HG02759 (cell line): Measurements from ENCODE around the gene ICA1L.

ENCODE experiments used
- ATAC-seq: cut with Tn5 transposase; IDR thresholded peaks from one replicate; pipeline ENCODE4 v1.9.1; 2021; ENCODE audit warnings: mild to moderate bottlenecking, moderate library complexity; ENCODE audit not compliant: unreplicated experiment

ICA1L gene

DNA sequence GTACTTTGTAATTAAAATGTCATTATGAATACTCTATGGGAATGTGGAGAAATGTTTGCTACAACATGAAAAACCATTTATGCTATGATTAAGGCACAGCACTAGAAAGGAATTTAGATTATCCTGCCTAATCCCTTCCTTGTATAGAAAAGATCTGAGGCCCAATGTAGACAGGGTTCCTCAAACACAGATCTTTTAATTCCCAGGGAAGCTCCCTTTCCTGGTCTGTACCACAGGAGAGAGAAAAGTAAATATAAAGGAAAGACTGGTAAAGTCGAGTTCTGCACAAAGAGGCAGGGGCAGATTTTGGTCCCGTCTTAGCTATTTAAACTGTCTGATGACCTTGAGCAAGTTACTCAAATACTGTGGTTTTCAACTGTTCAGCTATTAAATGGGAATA is 84.7 kb downstream of the ICA1L start:
- ATAC-seq, result no peak

DNA sequence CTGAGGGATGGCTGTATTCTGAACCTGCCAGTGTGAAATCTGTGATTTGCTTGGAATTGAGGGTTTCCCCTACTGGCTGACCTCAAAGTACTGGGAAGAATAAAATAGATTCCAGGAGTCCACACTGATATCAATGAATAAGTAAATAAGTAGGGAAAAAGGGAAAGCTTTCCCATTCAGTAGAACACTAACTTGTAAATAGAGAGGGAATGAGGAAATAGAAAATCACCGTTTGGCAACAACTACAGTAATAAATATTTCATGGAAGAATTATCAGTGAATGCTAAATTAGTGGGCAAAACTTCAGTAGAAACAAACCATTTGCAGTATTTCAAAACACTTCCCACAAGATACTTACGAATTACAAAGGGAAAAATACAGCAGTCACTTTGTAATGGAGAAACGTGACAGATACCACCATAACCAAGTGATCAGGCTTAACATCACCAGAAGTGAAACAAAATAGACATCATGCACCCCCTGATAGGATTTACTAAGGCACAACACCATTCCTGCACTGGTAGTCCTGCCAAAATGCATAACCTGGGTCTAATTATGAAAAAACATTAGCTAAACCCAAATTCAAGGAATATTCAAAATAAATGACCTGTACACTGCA is 88.5 kb downstream of the ICA1L start:
- ATAC-seq, result no peak

DNA sequence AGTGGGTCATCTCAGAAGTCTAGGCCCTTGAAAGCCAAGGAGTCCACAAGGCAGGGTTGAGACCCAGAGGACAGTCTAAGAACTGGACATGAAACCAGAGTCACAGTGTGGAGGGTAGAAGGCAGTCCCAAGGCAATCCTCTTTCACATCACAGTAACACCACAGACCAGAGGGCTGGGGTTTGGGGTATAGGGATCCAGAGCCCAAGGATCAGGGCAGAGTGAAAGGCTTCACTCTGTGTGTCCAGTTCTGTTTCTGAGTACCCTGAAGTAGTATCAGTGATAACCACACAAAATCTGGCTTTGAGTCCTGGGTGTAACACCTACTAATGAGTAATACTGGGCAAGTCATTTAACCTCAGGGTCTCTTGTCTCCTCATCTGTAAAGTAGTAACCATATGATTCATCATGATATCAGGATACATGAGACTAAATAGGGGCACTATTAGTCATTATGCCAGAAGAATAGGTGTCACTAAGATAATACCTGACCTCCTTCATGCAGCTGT is 91.0 kb downstream of the ICA1L start:
- peak; percentile 95 for ATAC-seq

DNA sequence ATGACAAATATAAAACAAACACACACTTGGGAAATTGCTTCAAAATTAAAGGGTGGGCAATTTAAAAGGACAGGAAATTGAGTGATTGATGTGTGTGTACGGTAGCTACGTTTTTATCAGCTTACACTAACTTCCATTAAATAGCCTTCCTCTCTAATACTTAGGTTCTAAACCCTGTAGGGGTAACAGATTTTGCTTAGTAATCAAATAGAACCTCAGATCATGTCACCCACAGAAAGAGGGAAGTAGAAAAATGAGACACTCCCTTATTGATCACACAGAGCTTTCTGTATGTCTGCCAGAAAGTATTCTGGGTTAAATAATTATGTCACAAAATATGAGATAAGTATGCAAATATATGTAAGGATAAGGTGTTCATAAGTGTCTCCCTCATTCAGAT is 93.3 kb downstream of the ICA1L start:
- ATAC-seq, result no peak

DNA sequence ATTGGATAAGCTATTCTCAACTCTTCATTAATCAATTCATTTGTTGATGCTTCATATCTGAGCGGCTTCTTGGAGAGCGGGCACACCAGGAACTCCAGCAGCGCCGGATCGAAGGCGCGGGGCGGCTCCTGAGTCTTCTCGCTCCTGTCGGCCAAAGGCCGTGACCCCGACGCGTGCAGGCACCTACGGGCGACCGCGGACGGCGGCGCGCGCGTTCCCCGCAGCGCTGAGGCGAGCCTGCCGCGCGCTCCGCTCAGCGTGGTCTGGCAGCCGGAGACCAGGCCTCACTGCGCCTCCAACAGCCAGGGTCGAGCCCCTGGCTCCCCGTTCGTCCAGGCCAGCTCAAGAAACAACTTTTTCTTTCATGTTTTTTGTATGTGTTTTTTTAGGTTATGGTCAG is 97.5 kb downstream of the ICA1L start:
- no peak for ATAC-seq

DNA sequence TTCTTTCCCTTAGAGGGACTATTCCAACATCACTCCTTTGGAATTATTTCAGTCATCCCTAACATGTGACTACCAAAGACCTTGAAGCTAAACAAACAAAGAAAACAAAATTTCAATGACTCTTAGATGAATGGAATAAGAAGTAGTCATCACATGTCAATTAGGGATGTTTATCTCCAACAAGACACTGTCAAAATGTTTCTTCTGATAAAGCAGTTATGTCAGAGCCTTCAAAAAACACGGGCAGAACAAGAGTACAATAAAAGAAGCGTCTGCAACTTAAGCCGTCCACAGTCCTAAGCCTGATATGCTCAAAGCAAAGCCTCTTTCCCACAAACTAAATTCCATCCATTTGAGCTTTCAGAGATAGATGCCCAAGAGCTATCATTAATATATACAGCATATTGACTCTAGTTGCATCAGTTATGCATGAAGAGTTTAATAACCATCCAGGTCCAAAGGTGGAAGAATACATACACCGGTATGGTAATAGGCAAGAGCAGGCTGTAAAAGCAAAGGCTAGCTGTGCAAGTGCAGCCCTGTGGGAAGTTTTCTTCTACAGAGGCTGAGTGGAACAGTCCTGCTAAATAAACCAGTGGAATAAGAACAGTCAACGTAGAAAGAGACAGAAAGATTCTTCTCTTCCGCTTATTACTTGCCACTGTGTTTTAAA is 98.1 kb downstream of the ICA1L start:
- no peak for ATAC-seq

DNA sequence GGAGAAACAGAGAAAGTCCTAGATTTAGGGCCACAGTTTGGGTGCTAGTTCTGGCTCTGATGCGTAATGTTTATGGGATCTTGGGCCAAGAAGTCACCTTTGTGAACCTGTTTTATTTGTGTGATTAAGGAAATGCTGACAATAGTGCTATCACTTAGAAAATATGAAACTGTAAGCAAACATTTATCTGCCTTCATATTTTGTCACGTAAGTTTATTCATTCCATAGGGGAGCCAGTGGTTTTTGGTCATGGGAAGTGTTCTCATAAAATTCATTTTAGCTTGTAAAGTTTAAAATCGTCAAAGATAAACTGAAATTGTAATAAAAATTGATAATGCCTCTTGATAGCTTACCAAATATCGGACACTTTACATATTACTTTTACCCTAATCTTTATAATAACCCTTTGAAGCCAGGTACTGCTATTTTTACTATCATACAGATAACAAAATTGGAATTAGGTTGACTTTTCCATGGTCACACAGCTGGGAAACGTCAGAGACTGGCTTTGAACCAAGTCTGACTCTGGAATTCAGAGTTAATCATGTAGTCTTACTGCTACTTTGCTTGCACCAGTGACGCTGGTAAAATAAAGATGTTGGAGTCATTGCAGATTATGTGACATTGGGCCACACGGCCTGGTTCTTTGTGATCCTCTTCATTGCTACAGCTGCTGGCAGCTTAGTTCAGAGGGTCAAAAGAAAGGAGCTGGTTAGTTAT is 99.7 kb downstream of the ICA1L start:
- ATAC-seq, result no peak

DNA sequence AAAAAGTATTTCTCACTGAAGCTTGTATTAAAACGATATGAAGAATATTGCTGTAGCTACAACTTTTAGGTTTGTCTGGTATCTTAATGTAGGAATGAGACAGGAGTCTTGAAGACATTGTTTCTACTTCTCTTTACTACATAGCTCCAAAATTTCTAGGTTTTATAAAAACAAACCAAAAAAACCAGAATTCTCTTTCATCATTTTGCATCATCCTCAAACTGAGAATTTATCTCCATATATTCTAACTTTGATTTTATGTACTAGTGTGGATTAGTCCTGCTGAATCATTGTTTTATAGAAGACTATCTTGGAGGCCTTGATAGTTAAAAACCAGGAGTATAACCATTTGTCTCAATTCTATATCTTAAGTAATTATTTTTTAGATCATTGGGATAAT is 100.2 kb downstream of the ICA1L start:
- ATAC-seq, result no peak

DNA sequence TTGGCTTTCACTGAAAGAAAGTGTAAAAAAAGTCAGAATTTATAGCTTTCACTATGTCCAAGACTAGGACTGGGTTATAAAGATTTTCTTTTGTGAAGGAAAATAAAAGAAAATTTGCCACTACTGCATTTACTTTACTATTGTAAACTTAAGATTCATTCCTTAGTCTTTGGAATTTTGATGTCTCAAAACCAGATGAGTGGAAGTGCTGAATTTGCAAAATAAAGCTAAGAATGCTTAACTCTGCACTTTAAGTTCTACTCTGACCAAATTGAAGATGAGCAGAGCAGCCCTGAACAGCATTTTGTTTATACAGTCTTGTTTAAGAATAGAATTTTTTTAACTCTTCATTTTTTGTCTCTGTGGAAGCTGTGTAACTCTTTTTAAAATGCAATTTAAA is 102.4 kb downstream of the ICA1L start:
- ATAC-seq, result no peak

DNA sequence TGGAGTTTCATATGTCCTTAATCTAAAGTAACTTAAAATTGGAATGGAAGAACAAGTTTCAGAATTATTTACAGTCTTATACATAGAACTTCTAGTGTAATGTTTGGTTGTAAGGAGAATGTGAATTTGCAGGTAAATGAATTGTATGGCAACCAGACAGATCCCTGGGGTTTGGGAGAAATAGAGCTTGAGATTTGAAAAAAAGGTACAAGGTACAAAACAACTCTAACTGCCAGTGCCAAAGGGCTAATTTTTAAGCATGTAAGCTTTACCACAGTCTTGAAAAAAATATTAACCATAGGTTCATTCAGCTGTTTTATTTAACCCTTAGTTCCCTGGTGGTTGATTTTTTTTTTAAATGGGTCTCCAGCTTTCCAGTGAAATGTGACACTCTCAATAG is 103.3 kb downstream of the ICA1L start:
- ATAC-seq, result no peak

DNA sequence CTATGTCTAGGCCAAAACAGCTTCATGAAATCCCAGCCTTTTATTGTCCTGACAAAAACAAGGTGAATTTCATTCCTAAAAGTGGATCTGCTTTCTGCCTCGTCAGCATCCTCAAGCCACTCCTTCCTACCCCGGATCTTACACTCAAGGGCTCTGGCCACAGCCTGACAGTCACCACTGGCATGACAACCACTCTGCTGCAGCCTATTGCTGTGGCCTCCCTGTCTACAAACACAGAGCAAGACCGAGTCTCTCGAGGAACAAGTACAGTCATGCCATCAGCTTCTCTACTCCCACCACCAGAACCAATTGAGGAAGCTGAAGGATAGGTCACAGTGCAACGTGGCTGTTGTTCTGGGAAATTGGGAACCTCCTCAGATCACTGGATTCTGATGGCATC is 106.1 kb downstream of the ICA1L start:
- ATAC-seq, result no peak

DNA sequence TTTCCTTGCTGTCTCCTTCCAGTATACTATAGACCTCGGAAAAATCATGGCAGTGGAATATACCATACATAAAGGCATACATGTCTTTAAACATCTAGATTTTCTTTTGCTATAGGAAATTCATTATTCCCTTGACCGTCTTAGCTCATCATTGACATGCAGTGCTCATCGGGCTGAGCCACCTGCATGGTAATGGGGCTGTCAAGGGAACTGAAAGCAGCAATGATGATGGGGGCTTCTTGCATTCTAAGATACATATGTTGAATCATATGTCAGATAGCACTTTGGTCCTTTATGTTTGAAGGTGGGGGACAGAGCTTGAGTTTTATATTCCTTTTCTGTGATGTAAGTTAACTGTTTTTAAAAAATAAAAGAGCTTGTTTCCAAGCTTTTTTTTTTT is 106.6 kb downstream of the ICA1L start:
- ATAC-seq, result no peak

DNA sequence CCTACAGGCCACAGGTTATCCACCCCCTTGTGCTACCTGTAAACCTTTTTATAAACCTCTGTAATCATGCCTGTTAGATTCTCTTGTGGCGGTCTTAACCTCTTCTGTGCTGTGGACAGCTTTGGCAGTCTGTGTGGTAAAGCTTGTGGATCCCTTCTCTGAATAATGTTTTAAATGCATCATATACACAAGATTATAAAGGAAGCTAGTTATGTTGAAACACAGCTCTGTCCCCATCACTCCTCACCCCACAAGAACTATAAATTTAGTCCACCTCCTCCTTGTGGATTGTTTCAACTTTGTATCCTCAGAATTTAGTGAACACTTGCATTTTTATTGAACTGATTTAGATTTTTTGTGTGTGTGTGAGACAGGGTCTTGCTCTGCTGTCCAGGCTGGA is 107.7 kb downstream of the ICA1L start:
- ATAC-seq, result no peak

DNA sequence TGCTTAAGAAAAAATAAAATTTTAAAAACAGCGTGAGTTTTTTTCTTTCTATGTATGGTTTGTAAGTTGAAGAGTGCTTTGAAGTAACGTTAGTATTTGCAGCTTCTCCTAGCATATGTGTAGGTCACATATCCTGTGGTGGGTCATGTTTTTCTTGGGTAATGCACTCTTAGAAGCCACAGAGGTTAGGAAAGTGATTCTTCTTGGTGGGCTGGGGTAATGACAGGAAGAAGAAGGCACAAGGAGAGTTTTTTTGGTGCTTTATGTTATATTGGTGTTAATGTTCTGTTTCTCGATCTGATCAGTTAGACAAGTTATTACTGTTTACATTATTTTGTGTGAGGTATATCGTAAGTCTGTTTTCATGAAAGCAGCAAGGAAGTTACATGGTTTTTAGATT is 109.0 kb downstream of the ICA1L start:
- ATAC-seq, result no peak

DNA sequence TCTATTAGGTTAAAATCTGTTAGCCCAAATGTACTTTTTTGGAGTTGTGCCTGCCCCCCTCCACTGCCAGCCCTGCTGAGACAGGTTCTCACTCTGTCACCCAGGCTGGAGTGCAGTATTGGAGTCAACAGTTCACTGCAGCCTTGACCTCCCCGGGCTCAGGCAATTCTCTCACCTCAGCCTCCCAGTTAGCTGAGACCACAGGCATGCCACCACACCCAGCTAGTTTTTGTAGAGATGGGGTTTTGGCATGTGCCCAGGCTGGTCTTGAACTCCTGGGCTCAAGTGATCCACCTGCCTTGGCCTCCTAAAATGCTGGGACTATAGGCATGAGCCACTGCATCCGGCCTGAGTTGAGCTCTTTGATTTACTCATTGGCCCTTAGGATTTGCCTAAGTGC is 110.7 kb downstream of the ICA1L start:
- ATAC-seq, result no peak

DNA sequence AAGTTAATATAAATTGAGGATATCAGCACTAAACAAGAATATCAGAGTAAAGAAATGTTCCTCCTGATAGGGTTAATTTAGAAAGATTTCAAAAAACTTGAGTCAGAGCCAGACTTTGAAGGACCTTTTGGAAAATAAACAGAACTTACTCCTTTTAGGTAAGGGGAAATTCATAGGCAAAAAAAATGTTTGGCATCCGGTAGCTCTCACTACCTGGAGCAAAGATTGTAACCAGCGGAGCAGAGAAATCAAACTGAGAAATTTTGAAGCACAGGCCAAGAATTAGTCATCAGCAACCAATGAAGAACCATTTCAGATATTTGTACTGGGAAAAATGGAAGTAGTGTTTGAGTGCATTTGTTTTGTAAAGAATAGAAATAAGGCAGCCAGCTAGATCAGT is 113.0 kb downstream of the ICA1L start:
- no peak for ATAC-seq

DNA sequence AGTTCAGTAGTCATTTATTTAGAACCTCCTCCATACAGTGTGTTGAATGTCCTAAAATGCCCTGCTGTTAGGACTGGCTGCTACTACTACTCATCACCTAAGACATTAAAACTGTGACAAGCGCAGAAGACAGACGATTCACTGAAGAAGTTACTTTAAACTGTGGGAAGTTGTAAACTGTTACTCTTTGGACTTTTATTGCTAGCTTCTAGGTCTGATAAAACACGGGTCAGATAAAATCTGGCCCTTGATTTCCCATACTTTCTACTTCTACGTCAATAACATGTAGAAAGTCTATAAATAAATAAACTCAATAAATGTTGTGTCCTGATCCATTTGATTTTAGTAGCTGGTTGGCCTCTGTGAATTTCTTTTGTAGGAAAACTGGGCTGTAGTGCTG is 113.4 kb downstream of the ICA1L start:
- no peak for ATAC-seq

DNA sequence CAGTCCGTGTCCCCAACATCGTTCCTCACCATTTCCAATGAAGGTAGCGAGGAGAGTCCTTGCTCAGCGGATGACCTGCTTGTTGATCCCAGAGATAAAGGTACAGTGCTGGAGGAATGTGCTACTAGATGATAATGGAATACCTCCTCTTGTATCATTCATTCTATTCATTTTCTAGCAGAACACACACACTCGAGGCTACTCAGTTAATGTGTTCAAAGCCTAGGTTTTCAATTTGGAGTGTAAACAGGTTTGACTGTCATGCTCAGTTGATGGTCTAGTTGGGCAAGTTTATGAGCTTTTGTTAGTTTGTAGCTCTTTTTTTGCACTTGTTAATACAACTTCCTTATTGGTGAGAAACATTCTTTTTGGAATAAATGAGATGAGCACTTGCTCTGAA is 114.2 kb downstream of the ICA1L start:
- no peak for ATAC-seq

DNA sequence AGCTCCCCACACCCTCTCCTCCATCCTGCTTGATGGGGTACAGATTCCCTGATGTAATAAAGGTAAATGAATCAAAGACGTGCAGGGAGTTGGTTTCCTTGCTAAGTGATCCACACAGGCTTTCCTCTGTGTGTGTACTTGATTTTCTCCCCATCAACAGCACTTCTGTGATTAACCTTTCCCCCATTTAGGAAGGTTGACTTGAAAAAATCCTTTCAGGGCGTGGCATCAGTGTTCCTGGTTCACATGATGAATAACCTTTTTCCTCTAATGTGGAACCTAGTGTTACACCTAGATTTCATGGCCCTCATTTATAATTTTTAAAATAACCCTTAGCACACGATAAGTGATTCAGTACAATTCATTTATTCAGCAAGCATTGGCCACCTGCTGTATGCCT is 115.0 kb downstream of the ICA1L start:
- ATAC-seq, result no peak

DNA sequence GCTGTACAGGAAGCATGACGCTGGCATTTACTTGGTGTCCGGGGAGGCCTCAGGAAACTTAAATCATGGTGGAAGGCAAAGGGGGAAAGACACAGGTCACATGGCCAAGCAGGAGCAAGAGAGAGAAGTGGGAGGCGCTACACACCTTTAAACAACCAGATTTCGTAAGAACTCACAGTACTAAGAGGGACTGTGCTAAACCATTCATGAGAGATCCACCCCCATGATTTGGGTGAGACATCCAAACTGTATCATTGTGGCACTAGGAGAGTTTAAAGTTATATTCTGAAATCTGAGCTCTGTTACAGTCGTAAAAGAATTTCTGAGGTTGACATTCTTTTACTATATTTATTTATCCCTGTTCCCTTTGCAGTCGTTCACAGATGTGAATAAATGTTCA is 116.6 kb downstream of the ICA1L start:
- no peak for ATAC-seq

DNA sequence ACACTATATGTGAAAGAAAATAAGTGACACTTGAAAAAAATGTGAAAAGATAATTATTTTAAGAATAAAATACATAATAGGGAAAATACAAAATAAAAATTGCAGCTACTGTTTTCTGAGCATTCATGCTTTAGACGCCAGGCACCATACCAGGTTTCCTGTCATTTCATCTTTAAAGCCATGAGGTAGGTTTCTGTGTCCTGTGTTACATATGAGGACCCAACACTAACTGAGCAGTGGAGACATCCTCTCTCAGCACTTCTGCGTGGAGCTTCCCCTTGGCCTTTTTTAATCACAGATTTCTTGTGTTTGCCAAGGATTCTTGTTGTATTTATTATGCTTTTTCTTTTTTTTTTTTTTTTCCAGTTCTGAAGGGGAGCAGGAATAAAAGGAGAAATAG is 119.5 kb downstream of the ICA1L start:
- ATAC-seq, result no peak

DNA sequence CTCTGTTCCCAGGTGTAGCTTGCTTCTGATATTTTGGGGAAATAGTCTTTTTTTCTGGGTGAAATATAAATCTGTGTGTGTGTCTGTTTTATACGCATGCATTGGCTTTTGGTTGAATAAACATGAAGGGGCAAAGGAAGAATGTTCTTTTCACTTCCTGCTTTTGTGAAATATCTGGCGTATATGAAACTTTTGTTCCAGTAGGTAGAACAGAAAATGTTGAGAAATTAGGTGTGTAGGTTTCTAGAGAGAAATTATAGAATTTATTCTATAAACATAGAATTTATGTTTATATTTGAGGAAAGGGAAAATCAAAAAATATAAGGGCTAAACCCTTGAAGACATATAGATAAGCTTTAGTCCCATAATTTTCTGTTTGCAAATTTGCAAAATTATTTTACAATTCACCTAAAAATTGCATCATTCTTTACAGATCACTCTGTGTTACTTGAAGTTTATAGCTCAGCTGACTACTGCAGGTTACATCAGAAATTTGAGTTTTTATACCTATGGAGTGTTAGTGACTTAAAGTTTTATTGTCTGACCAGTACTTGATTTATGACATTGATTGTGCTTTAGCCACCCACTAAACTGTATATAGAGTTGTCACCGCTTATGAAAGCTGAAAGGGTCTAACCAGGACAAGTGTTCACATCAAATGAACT is 120.7 kb downstream of the ICA1L start:
- ATAC-seq, result no peak
